HepG2 (cell line): Measurements from ENCODE around the gene CEP76. TPM values are rescaled to one million over a fixed set of nuclear protein-coding genes. Genes with fewer than 3 reads are reported as not detected.

ENCODE experiments used
- ATAC-seq: fragments of 200-7000 bp; cut with Tn5 transposase; 3 replicates; pipeline ENCODE4 v1.9.1; 2020; ENCODE audit warnings: mild to moderate bottlenecking, moderate library complexity
- BruUV-seq: library from RNA; stranded (reverse); fragments of 400-500 nt; replicated peaks from 2 replicates; lab custom pipeline; 2021; lab: Mats Ljungman, UMichigan
- CTCF ChIA-PET: fragments of 300-600 bp; formaldehyde crosslinking; extraction: SDS; loops from one replicate; lab custom pipeline; 2021; ENCODE audit warnings: low total read pairs, inconsistent platforms, low intra/inter-chr PET ratio; lab: Yijun Ruan, JAX
- POLR2A ChIA-PET: fragments of 350-600 bp; sonication (Branson Sonifier 250); formaldehyde crosslinking; loops from one replicate; lab custom pipeline; 2020; ENCODE audit warnings: antibody characterized with exemption, inconsistent platforms; lab: Yijun Ruan, JAX
- DNase-seq: peaks from one replicate; pipeline ENCODE4 v3.0.0-alpha.2; 2015; ENCODE audit warnings: low spot score
- FAIRE-seq: peaks from 3 replicates; lab custom pipeline; 2011; peaks lifted over from hg19 to GRCh38; lab: Jason Lieb, UNC
- H2AFZ ChIP-seq: one replicate; pipeline ENCODE4 v1.6.1; 2011; ENCODE audit warnings: low read length, inconsistent platforms
- H3K27ac ChIP-seq: fragments of 300-600 bp; 3 replicates; pipeline ENCODE4 v1.8.0; 2011; ENCODE audit warnings: mixed run types, mild to moderate bottlenecking, mixed read lengths, low read length, inconsistent platforms; ENCODE audit not compliant: insufficient read depth; ENCODE audit errors: extremely low read length
- H3K27me3 ChIP-seq, 2 experiments: fragments of 200-600 bp in 1 of 2; 2 replicates in 1 of 2; 3 replicates in 1 of 2; pipeline versions ENCODE4 v1.6.0 to v1.8.0; 2011; ENCODE audit warnings: low read length in 2 of 2, mild to moderate bottlenecking in 2 of 2, moderate library complexity in 2 of 2, inconsistent platforms in 1 of 2; ENCODE audit not compliant: insufficient read depth in 2 of 2, control insufficient read depth in 1 of 2
- H3K36me3 ChIP-seq, 2 experiments: fragments of 200-600 bp in 1 of 2; replicated peaks in 1 of 2; 2 replicates in 1 of 2; 3 replicates in 1 of 2; pipeline versions ENCODE4 v1.5.1 to v1.8.0; 2011; ENCODE audit warnings: low read length in 2 of 2, inconsistent platforms in 1 of 2; ENCODE audit not compliant: insufficient read depth in 2 of 2, control insufficient read depth in 1 of 2
- H3K4me1 ChIP-seq: 2 replicates; pipeline ENCODE4 v1.5.1; 2012; ENCODE audit warnings: low read length, inconsistent platforms; ENCODE audit not compliant: insufficient read depth
- H3K4me2 ChIP-seq: 2 replicates; pipeline ENCODE4 v1.6.0; 2011; ENCODE audit warnings: low read depth, low read length, inconsistent platforms
- H3K4me3 ChIP-seq, 3 experiments: fragments of 200-600 bp in 1 of 3; sonication (generic), shearing (Covaris generic) in 1 of 3; replicated peaks in 1 of 3; 2 replicates each; pipeline ENCODE4 v1.5.1; 2011 to 2016; ENCODE audit warnings: low read length in 3 of 3, inconsistent platforms in 2 of 3, low read depth in 2 of 3, mild to moderate bottlenecking in 2 of 3, control low read depth in 1 of 3, mixed read lengths in 1 of 3; ENCODE audit not compliant: insufficient read depth in 1 of 3
- H3K79me2 ChIP-seq: one replicate; pipeline ENCODE4 v1.6.1; 2011; ENCODE audit warnings: low read length, inconsistent platforms; ENCODE audit not compliant: insufficient read depth
- H3K9ac ChIP-seq: 2 replicates; pipeline ENCODE4 v1.6.0; 2011; ENCODE audit warnings: mild to moderate bottlenecking, low read depth, low read length, inconsistent platforms; ENCODE audit not compliant: insufficient read depth
- H3K9me3 ChIP-seq: 2 replicates; pipeline ENCODE4 v1.5.1; 2012; ENCODE audit warnings: mild to moderate bottlenecking, low read length
- H4K20me1 ChIP-seq: 2 replicates; pipeline ENCODE4 v1.6.0; 2011; ENCODE audit warnings: inconsistent platforms, mild to moderate bottlenecking, low read length, moderate library complexity; ENCODE audit not compliant: insufficient read depth
- FOXJ3 ChIP-seq: sonication (generic); formaldehyde crosslinking; IDR thresholded peaks from 2 replicates; pipeline ENCODE4 v1.4.0; 2020; ENCODE audit warnings: missing genetic modification reagents, mild to moderate bottlenecking, borderline replicate concordance
- FOXK2 ChIP-seq: fragments of 450-650 bp; IDR thresholded peaks from 2 replicates; pipeline ENCODE4 v1.6.1; 2016
- HIVEP1 ChIP-seq: sonication (generic); formaldehyde crosslinking; IDR thresholded peaks from 2 replicates; pipeline ENCODE4 v1.4.0; 2020; ENCODE audit warnings: mild to moderate bottlenecking, missing genetic modification reagents
- PAXIP1 ChIP-seq: sonication (generic); formaldehyde crosslinking; conservative IDR thresholded peaks from 2 replicates; pipeline ENCODE4 v1.4.0; 2020; ENCODE audit warnings: mild to moderate bottlenecking, missing genetic modification reagents, moderate library complexity
- RCOR2 ChIP-seq: IDR thresholded peaks from 2 replicates; pipeline ENCODE4 v1.6.1; 2016; ENCODE audit warnings: missing biosample characterization, missing genetic modification reagents
- SOX6 ChIP-seq, 2 experiments: fragments of 450-650 bp in 1 of 2; sonication (generic) in 1 of 2; formaldehyde crosslinking in 1 of 2; IDR thresholded peaks; 2 replicates each; pipeline versions ENCODE4 v1.4.0 to v1.6.1; 2017 to 2020; ENCODE audit warnings: antibody characterized with exemption in 1 of 2, mild to moderate bottlenecking in 1 of 2, missing genetic modification reagents in 1 of 2
- ZBTB37 ChIP-seq: sonication (generic); formaldehyde crosslinking; IDR thresholded peaks from 2 replicates; pipeline ENCODE4 v1.4.0; 2020; ENCODE audit warnings: mild to moderate bottlenecking, missing genetic modification reagents
- WGBS: methylation state at CpG from one replicate; pipeline ENCODE4 v1.1.6; 2017; ENCODE audit warnings: low lambda C conversion rate; 5-methylcytosine and 5-hydroxymethylcytosine counted together
- in situ Hi-C: cut with HindIII; loops from 2 replicates; pipeline ENCODE4 v1.10.0; 2017; ENCODE audit warnings: low pct_unique_long_range_greater_than_20kb; ENCODE audit not compliant: extremely low pct_ligation_motif_present
- intact Hi-C: fragments of 100-400 bp; cut with micrococcal nuclease; formaldehyde crosslinking; loops from one replicate; pipeline ENCODE4 v1.10.0; 2022; ENCODE audit not compliant: unreplicated experiment
- polyA plus RNA-seq, 8 experiments: library from polyadenylated mRNA; depleted of rRNA in 3 of 8; stranded (reverse) in 7 of 8; unstranded in 1 of 8; fragments of >200 nt; fragmentation: Illumina TruSeq in 4 of 8; extraction: Trizol in 4 of 8; gene quantifications; 2 replicates each; pipeline versions ENCODE4 v1.2.1 to v1.2.3, GENCODE V29; 2011 to 2016; ENCODE audit warnings: low read depth in 4 of 8, missing spikeins in 1 of 8, mixed read lengths in 1 of 8; ENCODE audit not compliant: insufficient read depth in 1 of 8
- total RNA-seq, 5 experiments: library from RNA; depleted of rRNA; stranded (reverse); fragments of >200 nt; fragmentation: Illumina TruSeq; extraction: Trizol; gene quantifications; 2 replicates each; pipeline ENCODE4 v1.2.3, GENCODE V29; 2016; ENCODE audit warnings: low read depth in 1 of 5
- TF ChIP-seq, protein P1 (sequence below): sonication (generic); formaldehyde crosslinking; IDR thresholded peaks from 2 replicates; pipeline ENCODE4 v1.4.0; 2020; ENCODE audit warnings: missing genetic modification reagents
- TF ChIP-seq, protein P2 (sequence below): IDR thresholded peaks from 2 replicates; pipeline ENCODE4 v1.4.0; 2020; ENCODE audit warnings: mild to moderate bottlenecking, missing genetic modification reagents
- TF ChIP-seq, protein P3 (sequence below): sonication (generic); formaldehyde crosslinking; IDR thresholded peaks from 2 replicates; pipeline ENCODE4 v1.5.1; 2020; ENCODE audit warnings: missing genetic modification reagents, mild to moderate bottlenecking, borderline replicate concordance

CEP76 gene
- total and polyA plus RNA-seq, 2 of the 13 experiments (the other 11 are each of a cell fraction or from before 2014, with no cell fraction given), result 13.9 to 15.1 TPM

DNA sequence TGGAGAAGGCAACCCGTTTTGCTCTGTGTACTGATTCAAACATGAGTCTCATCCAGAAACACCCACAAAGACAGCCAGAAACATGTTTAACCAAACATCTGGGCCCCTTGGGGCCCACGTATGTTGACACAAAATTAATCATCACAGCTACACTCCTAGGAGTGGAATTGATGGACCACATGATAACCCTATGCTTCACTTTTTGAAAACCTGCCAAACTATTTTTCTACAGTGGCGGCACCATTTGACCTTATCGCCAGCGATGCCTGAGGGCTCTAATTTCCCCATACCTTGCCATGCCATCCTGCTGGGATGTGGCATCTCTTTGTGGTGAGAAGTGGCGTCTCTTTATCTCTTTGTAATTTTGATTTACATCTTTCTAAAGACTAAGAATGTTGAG is 38.8 kb upstream of the CEP76 start:
- POLR2A ChIA-PET, result interaction anchor here (0.5 to 5.3 kb wide), 4 partner anchors 9 to 142 kb away, joined by 3 to 39 read pairs (median 6); partner anchors contain the start of gene PTPN2
- Histone ChIP-seq H3K4me3 (peak overlapping the region in 1 of 3 experiments; percentile 28; a peak in 1 of 6 replicates), H3K9ac (peak overlapping the region; percentile 17; the same call in 1 of the 2 replicates), H3K4me1 (peaks cover 43% of the 10 kb centered on the region), H4K20me1 (no peaks in the 10 kb centered on the region), H3K27ac (peak overlapping the region; percentile 29), H3K79me2 (no peaks in the 10 kb centered on the region), H3K9me3 (no peaks in the 10 kb centered on the region), H3K4me2 (peak overlapping the region; percentile 56), H2AFZ (no peak overlapping the region), H3K36me3 (no peaks in the 10 kb centered on the region), H3K27me3 (no peaks in the 10 kb centered on the region; a peak in 1 of 5 replicates)
- DNase-seq (peak; percentile 94), ATAC-seq (peak; percentile 91), FAIRE-seq (no peak)
- in situ Hi-C loops (no loop called here), intact Hi-C loops (loop anchor here (1.0 to 5.0 kb wide), 4 partner anchors 11 to 151 kb away; no protein-coding TSS in a partner anchor)
- BruUV-seq, result no TSS peak
- CTCF ChIA-PET, result no interaction called here
- WGBS, result 5% methylated on average over 6 of the region's 6 CpGs
- TF ChIP-seq FOXK2 (no peak), FOXJ3 (no peak), ZBTB37 (CRISPR knock-in tag) (peak; percentile 67; the same call in 1 of the 2 replicates), SOX6 (IDR thresholded peaks at IDR 0.05) (no peak), SOX6 (CRISPR knock-in tag; IDR thresholded peaks at IDR 0.05) (peak; percentile 75), RCOR2 (0 out of 2 replicates have a peak, but pooled peaks have one; percentile 42), PAXIP1 (CRISPR knock-in tag) (peak; percentile 81), HIVEP1 (CRISPR knock-in tag) (no peak)
- TF ChIP-seq, protein P1, sequence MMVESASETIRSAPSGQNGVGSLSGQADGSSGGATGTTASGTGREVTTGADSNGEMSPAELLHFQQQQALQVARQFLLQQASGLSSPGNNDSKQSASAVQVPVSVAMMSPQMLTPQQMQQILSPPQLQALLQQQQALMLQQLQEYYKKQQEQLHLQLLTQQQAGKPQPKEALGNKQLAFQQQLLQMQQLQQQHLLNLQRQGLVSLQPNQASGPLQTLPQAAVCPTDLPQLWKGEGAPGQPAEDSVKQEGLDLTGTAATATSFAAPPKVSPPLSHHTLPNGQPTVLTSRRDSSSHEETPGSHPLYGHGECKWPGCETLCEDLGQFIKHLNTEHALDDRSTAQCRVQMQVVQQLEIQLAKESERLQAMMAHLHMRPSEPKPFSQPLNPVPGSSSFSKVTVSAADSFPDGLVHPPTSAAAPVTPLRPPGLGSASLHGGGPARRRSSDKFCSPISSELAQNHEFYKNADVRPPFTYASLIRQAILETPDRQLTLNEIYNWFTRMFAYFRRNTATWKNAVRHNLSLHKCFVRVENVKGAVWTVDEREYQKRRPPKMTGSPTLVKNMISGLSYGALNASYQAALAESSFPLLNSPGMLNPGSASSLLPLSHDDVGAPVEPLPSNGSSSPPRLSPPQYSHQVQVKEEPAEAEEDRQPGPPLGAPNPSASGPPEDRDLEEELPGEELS (CRISPR knock-in tag), result peak; percentile 73
- TF ChIP-seq, protein P2, sequence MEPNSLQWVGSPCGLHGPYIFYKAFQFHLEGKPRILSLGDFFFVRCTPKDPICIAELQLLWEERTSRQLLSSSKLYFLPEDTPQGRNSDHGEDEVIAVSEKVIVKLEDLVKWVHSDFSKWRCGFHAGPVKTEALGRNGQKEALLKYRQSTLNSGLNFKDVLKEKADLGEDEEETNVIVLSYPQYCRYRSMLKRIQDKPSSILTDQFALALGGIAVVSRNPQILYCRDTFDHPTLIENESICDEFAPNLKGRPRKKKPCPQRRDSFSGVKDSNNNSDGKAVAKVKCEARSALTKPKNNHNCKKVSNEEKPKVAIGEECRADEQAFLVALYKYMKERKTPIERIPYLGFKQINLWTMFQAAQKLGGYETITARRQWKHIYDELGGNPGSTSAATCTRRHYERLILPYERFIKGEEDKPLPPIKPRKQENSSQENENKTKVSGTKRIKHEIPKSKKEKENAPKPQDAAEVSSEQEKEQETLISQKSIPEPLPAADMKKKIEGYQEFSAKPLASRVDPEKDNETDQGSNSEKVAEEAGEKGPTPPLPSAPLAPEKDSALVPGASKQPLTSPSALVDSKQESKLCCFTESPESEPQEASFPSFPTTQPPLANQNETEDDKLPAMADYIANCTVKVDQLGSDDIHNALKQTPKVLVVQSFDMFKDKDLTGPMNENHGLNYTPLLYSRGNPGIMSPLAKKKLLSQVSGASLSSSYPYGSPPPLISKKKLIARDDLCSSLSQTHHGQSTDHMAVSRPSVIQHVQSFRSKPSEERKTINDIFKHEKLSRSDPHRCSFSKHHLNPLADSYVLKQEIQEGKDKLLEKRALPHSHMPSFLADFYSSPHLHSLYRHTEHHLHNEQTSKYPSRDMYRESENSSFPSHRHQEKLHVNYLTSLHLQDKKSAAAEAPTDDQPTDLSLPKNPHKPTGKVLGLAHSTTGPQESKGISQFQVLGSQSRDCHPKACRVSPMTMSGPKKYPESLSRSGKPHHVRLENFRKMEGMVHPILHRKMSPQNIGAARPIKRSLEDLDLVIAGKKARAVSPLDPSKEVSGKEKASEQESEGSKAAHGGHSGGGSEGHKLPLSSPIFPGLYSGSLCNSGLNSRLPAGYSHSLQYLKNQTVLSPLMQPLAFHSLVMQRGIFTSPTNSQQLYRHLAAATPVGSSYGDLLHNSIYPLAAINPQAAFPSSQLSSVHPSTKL (CRISPR knock-in tag), result peak; percentile 89
- TF ChIP-seq, protein P3, sequence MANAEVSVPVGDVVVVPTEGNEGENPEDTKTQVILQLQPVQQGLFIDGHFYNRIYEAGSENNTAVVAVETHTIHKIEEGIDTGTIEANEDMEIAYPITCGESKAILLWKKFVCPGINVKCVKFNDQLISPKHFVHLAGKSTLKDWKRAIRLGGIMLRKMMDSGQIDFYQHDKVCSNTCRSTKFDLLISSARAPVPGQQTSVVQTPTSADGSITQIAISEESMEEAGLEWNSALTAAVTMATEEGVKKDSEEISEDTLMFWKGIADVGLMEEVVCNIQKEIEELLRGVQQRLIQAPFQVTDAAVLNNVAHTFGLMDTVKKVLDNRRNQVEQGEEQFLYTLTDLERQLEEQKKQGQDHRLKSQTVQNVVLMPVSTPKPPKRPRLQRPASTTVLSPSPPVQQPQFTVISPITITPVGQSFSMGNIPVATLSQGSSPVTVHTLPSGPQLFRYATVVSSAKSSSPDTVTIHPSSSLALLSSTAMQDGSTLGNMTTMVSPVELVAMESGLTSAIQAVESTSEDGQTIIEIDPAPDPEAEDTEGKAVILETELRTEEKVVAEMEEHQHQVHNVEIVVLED (CRISPR knock-in tag), result no peak
